ENCODE measurements around the gene ITPRID1.

ITPRID1 gene

DNA sequence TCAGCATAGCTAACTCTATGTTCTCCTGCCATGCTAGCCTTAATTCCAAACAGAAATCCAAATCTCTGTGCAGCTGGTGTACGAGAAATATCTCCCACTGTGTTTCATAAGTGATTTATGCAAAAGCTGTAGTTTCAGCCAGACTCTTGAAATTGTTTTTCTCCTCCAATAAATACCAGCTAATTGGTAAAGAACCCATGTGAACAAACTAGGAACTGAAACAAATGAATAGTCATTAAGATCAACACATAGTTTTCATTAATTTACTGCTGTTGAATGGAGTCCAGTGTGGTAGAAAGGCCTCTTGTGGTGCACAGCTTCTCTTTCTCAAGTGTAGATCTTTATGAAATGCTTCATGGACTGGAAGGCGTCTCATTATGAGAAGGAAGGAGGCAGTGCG, 191.5 kb downstream of the ITPRID1 start:
- DNase-seq = no peak

DNA sequence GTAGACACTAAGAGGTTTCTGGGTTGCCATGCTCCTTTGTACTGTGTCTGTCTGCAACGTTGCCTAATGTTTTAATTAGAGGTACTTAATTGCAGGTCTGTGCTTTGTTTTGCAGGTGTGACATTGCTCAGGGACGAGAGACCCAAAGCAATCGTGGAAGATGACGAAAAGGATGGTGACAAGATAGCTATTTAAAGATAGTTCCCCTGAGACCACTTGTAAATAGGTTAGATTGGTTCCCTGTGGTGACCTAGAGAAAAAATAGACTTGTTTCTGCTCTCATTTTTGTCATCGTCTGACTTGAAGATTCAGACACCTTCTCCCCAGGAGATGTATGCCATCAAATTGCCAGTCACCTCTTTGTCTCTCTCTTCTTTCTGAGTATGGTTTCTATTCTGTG, 193.2 kb downstream of the ITPRID1 start:
- no peak for DNase-seq

Data from suppressor macrophage treated with lipopolysaccharide for 4 hours (primary cell).